Kidney (tissue), 14 donors: ENCODE measurements around the gene B3GLCT. TPM values are rescaled to one million over a fixed set of nuclear protein-coding genes. Genes with fewer than 3 reads are reported as not detected.
A peak's percentile ranks its signal among the peaks of the same experiment; 100 is the strongest.
"Not testable (repeated sequence)": the region's sequence is repeated elsewhere in the genome, so short reads cannot be mapped to it uniquely, and the experiment has no call there.

Experiments
- DNase-seq, 5 donors: peaks; one replicate each; pipeline ENCODE4 v3.0.0-alpha.2; 2013 to 2020
- FAIRE-seq: peaks from 2 replicates; lab custom pipeline; 2012; peaks lifted over from hg19 to GRCh38; lab: Jason Lieb, UNC
- H3K27ac ChIP-seq, 2 donors: one replicate each; pipeline ENCODE4 v1.7.0; 2013; ENCODE audit warnings: low read depth in 2 of 2, low read length in 2 of 2, inconsistent platforms in 1 of 2
- H3K27me3 ChIP-seq: one replicate; pipeline ENCODE4 v1.7.1; 2013; ENCODE audit warnings: low read length, inconsistent platforms; ENCODE audit not compliant: control insufficient read depth, insufficient read depth
- H3K36me3 ChIP-seq, 3 donors: one replicate each; pipeline versions ENCODE4 v1.7.0 to v1.7.1; 2013; ENCODE audit warnings: low read length in 3 of 3, control low read depth in 1 of 3, inconsistent platforms in 1 of 3; ENCODE audit not compliant: insufficient read depth in 3 of 3, control insufficient read depth in 2 of 3
- H3K4me1 ChIP-seq, 3 donors: one replicate each; pipeline versions ENCODE4 v1.7.0 to v1.7.1; 2013; ENCODE audit warnings: low read length in 3 of 3, inconsistent platforms in 1 of 3, low read depth in 1 of 3; ENCODE audit not compliant: control insufficient read depth in 2 of 3, insufficient read depth in 2 of 3
- H3K4me3 ChIP-seq, 3 donors: one replicate each; pipeline versions ENCODE4 v1.7.0 to v1.8.1; 2013; ENCODE audit warnings: low read length in 3 of 3, control low read depth in 1 of 3, inconsistent platforms in 1 of 3
- H3K9ac ChIP-seq, 3 donors: one replicate each; pipeline versions ENCODE4 v1.7.0 to v1.7.1; 2013; ENCODE audit warnings: low read length in 3 of 3, control low read depth in 1 of 3, inconsistent platforms in 1 of 3
- H3K9me3 ChIP-seq, 3 donors: one replicate each; pipeline versions ENCODE4 v1.7.0 to v1.7.1; 2013; ENCODE audit warnings: low read length in 3 of 3, control low read depth in 1 of 3, inconsistent platforms in 1 of 3; ENCODE audit not compliant: control insufficient read depth in 2 of 3, insufficient read depth in 1 of 3
- intact Hi-C: fragments of 100-400 bp; cut with DNase I; formaldehyde crosslinking; loops from one replicate; pipeline ENCODE4 v1.11.1; 2022
- polyA plus RNA-seq: library from polyadenylated mRNA; stranded (reverse); fragments of 350-450 nt; fragmentation: Illumina TruSeq; extraction: RNeasy Lipid Tissue Mini Kit (QIAGEN cat#74804); gene quantifications from one replicate; pipeline ENCODE4 v1.2.3, GENCODE V29; 2014; ENCODE audit warnings: low read depth, low replicate concordance; ENCODE audit not compliant: insufficient read depth
- total RNA-seq: library from RNA; stranded (reverse); fragmentation: NEBNext Ultra II Directional; extraction: Animal tissue kit (Norgen Biotek cat#: 25700); gene quantifications from one replicate; pipeline ENCODE4 v1.2.1, GENCODE V29; 2021
- TF ChIP-seq, protein P1 (sequence below): IDR thresholded peaks from 3 replicates; pipeline ENCODE4 v1.5.1; 2012; ENCODE audit warnings: mild to moderate bottlenecking, moderate library complexity, borderline replicate concordance; ENCODE audit not compliant: insufficient read depth; ENCODE audit errors: extremely low read depth
- donor health status: control.
- donor health status: control.
- donor health status: control.
- donor health status: control.
- donor health status: control.
- donor health status: DM: yes; HTN: yes; CAD: no.
- donor health status: Normal renal cell carcinoma (clear cell type).

B3GLCT gene
- total and polyA plus RNA-seq, 2 donors from 2014 or later: 5.9 to 7.7 TPM

DNA sequence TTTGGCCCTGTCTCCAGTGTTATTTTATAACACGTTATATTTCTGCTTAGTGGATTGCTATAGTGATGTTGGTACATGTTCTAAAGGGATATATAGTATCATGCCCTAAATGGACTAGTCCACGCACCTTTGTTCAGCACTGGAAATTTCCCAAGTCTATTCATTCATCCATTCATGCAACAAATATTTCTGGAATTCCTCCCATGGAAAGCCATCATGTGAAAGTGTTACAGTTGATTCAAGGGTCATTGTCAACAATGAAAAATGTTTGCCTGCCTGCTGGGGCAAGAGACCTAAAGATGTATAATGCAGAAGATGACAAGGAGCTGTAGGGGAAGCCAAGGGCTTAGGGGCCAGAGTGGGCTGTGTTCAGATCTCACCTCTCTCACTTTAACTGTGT, 27.2 kb upstream of the B3GLCT start:
- Histone ChIP-seq H3K9me3 (no peaks in the 10 kb centered on the region), H3K27me3 (no peaks in the 10 kb centered on the region), H3K4me3 (no peak overlapping the region), H3K9ac (no peak overlapping the region), H3K4me1 (no peaks in the 10 kb centered on the region), H3K27ac (no peak overlapping the region), H3K36me3 (no peaks in the 10 kb centered on the region)
- intact Hi-C loops: no loop called here
- DNase-seq: peak in 1 of 5 donors; percentile 18
- no peak for FAIRE-seq
- TF ChIP-seq, protein P1, sequence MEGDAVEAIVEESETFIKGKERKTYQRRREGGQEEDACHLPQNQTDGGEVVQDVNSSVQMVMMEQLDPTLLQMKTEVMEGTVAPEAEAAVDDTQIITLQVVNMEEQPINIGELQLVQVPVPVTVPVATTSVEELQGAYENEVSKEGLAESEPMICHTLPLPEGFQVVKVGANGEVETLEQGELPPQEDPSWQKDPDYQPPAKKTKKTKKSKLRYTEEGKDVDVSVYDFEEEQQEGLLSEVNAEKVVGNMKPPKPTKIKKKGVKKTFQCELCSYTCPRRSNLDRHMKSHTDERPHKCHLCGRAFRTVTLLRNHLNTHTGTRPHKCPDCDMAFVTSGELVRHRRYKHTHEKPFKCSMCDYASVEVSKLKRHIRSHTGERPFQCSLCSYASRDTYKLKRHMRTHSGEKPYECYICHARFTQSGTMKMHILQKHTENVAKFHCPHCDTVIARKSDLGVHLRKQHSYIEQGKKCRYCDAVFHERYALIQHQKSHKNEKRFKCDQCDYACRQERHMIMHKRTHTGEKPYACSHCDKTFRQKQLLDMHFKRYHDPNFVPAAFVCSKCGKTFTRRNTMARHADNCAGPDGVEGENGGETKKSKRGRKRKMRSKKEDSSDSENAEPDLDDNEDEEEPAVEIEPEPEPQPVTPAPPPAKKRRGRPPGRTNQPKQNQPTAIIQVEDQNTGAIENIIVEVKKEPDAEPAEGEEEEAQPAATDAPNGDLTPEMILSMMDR: no peak

DNA sequence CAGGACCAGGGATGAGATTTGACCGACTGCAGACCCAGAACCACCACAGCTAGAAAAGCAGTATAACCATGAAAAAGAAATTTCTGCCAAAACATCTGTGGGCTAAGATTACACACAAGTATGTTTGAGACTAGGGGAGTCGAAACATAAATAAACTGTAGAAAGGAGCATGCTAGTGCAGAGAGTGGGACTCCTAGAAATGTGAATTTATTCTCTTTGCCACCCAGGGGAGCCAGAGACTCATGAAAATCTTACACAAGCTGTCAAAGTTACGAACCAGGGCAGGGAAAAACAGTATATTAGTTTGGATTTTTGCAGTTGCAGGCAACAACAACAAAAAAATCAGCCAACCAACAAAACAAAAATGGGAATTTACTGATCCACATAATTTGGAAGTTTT, 25.8 kb upstream of the B3GLCT start:
- H3K27me3 ChIP-seq: no peaks in the 10 kb centered on the region
- FAIRE-seq (no peak), DNase-seq (peak in 1 of 5 donors; percentile 63)
- H3K4me1 ChIP-seq: no peaks in the 10 kb centered on the region
- no peak overlapping the region for H3K27ac ChIP-seq
- TF ChIP-seq, protein P1: no peak
- no peaks in the 10 kb centered on the region for H3K9me3 ChIP-seq
- intact Hi-C loops: no loop called here
- H3K4me3 ChIP-seq: no peak overlapping the region
- no peak overlapping the region for H3K9ac ChIP-seq
- no peaks in the 10 kb centered on the region for H3K36me3 ChIP-seq

DNA sequence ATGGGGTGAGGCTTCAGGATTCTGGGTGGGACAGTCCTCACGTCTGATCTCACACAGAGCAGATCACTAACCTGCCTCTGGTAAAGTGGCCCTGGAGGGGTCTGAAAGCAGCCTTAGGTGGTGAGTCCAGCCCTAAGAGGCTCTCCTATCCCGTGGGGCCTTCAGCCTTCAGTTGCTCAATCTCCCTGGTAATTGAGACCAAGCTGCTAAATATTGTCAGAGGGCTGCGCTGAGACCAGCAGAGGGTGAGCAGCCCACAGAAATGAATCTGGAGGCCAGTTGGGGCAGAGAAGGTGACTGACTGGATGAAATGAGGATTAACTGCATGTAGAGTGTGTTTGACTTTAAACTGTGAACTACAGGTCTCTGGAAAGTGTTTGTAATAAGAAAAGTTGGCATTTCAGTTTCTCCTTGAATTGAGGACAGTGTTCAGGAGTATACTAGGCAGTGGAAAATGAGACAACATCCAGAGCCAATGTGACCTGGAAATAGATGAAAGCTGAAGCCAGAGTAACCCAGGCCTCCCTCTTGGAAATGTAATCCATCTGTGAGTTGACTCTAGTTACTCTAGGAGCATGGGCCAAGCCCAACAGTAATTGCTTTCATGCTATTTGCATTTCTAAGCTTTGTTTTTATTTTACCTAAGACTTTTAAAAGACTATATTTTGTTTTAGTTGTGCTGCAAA, 23.8 kb upstream of the B3GLCT start:
- H3K36me3 ChIP-seq: no peaks in the 10 kb centered on the region
- H3K27ac ChIP-seq: no peak overlapping the region
- peak in 3 of 5 donors; percentile 22 to 39 (median 35) for DNase-seq
- no peaks in the 10 kb centered on the region for H3K27me3 ChIP-seq
- TF ChIP-seq, protein P1: no peak
- intact Hi-C loops: no loop called here
- no peaks in the 10 kb centered on the region for H3K4me1 ChIP-seq
- FAIRE-seq: no peak
- no peaks in the 10 kb centered on the region for H3K9me3 ChIP-seq
- no peak overlapping the region for H3K4me3 ChIP-seq
- no peak overlapping the region for H3K9ac ChIP-seq

DNA sequence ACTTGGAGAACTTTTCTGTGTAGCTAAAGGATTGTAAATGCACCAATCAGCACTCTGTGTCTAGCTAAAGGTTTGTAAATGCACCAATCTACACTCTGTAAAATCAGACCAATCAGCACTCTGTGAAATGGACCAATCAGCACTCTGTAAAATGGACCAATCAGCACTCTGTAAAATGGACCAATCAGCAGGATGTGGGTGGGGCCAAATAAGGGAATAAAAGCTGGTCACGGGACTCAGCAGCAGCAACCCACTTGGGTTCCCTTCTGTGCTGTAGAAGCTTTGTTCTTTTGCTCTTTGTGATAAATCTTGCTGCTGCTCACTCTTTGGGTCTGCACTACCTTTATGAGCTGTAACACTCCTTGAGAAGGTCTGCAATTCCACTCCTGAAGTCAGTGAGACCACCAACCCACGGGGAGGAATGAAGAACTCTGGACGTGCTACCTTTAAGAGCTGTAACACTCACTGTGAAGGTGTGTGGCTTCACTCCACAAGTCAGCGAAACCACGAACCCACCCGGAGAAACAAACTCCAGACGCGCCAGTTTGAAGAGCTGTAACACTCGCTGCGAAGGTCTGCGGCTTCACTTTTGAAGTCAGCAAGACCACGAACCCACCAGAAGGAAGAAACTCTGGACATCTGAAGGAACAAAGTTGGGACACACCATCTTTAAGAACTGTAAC, 21.8 kb upstream of the B3GLCT start:
- H3K27me3 ChIP-seq, H3K9ac ChIP-seq, FAIRE-seq, H3K4me1 ChIP-seq, intact Hi-C loops, H3K9me3 ChIP-seq, H3K27ac ChIP-seq, H3K4me3 ChIP-seq, H3K36me3 ChIP-seq: not testable (repeated sequence)
- DNase-seq: peak in 1 of 5 donors; percentile 17
